Activated CD4-positive, alpha-beta T cell treated with anti-CD3 and anti-CD28 coated beads for 1 hour (primary cell): Measurements from ENCODE around the gene PAX5.

ENCODE experiments used
- DNase-seq: peaks from one replicate; pipeline ENCODE4 v3.0.0-alpha.2; 2020

Gene PAX5

GRCh38 chr9:36950389-36950788 lies 83.7 kb downstream of the PAX5 start:
- DNase-seq = no peak

GRCh38 chr9:36949466-36949865 lies 84.6 kb downstream of the PAX5 start:
- no peak for DNase-seq

GRCh38 chr9:36948051-36948450 lies 86.0 kb downstream of the PAX5 start:
- DNase-seq = no peak

GRCh38 chr9:36946653-36947052 lies 87.4 kb downstream of the PAX5 start:
- no peak for DNase-seq

- DNase-seq = no peak
Observed at GRCh38 chr9:36945999-36946398, 88.1 kb downstream of the PAX5 start.

- no peak for DNase-seq
Observed at GRCh38 chr9:36942891-36943290, 91.2 kb downstream of the PAX5 start.

GRCh38 chr9:36941441-36941840 lies 92.6 kb downstream of the PAX5 start:
- DNase-seq = no peak

GRCh38 chr9:36940881-36941280 lies 93.2 kb downstream of the PAX5 start:
- no peak for DNase-seq

GRCh38 chr9:36940500-36940853 lies 93.6 kb downstream of the PAX5 start:
- no peak for DNase-seq

GRCh38 chr9:36939655-36940499 lies 94.2 kb downstream of the PAX5 start:
- no peak for DNase-seq

- no peak for DNase-seq
Observed at GRCh38 chr9:36939214-36939613, 94.9 kb downstream of the PAX5 start.

- DNase-seq = no peak
Observed at GRCh38 chr9:36938617-36939016, 95.5 kb downstream of the PAX5 start.

- DNase-seq = no peak
Observed at GRCh38 chr9:36937951-36938350, 96.1 kb downstream of the PAX5 start.

- DNase-seq = no peak
Observed at GRCh38 chr9:36937346-36937745, 96.7 kb downstream of the PAX5 start.

GRCh38 chr9:36936498-36936831 lies 97.6 kb downstream of the PAX5 start:
- DNase-seq = no peak

- no peak for DNase-seq
Observed at GRCh38 chr9:36935768-36936497, 98.1 kb downstream of the PAX5 start.

GRCh38 chr9:36935332-36935731 lies 98.7 kb downstream of the PAX5 start:
- DNase-seq = no peak

- DNase-seq = no peak
Observed at GRCh38 chr9:36934478-36935065, 99.5 kb downstream of the PAX5 start.

- no peak for DNase-seq
Observed at GRCh38 chr9:36933676-36934215, 100.3 kb downstream of the PAX5 start.

GRCh38 chr9:36932198-36932597 lies 101.9 kb downstream of the PAX5 start:
- DNase-seq = no peak

GRCh38 chr9:36930941-36931340 lies 103.1 kb downstream of the PAX5 start:
- DNase-seq = no peak

GRCh38 chr9:36929350-36929675 lies 104.8 kb downstream of the PAX5 start:
- DNase-seq = no peak

GRCh38 chr9:36928670-36929349 lies 105.3 kb downstream of the PAX5 start:
- no peak for DNase-seq
